ENCODE measurements around the gene ADK.
"Not testable (repeated sequence)": the region's sequence is repeated elsewhere in the genome, so short reads cannot be mapped to it uniquely, and the experiment has no call there.

Gene ADK

GRCh38 chr10:74135452-74135851, 15.6 kb upstream of the ADK start:
- Histone ChIP-seq H3K27ac (replicated peaks) (no peak overlapping the region), H3K27me3 (ENCODE audit: insufficient read depth, poor library complexity, severe bottlenecking) (no peaks in the 10 kb centered on the region), H3K4me3 (replicated peaks; ENCODE audit: insufficient read depth, low read length) (no peak overlapping the region)
- DNase-seq (ENCODE audit: low read depth in 1 of 2, low spot score in 1 of 2) = no peak
- TF ChIP-seq GABPA (IDR thresholded peaks at IDR 0.05; ENCODE audit: low read depth) (no peak), REST (IDR thresholded peaks at IDR 0.05; ENCODE audit: insufficient replicate concordance, low read depth) (no peak), POLR2AphosphoS5 (IDR thresholded peaks at IDR 0.05; ENCODE audit: low read depth) (no peak), CTCF (IDR thresholded peaks at IDR 0.05; ENCODE audit: insufficient read depth, low read length) (no peak), SPI1 (IDR thresholded peaks at IDR 0.05; ENCODE audit: borderline replicate concordance, low read depth) (no peak)

GRCh38 chr10:74137992-74138391, 13.0 kb upstream of the ADK start:
- H3K4me3 ChIP-seq (replicated peaks; ENCODE audit: insufficient read depth, low read length) = no peak overlapping the region
- DNase-seq (ENCODE audit: low read depth in 1 of 2, low spot score in 1 of 2) = no peak
- no peaks in the 10 kb centered on the region for H3K27me3 ChIP-seq (ENCODE audit: insufficient read depth, poor library complexity, severe bottlenecking)
- no peak overlapping the region for H3K27ac ChIP-seq (replicated peaks)
- TF ChIP-seq CTCF (IDR thresholded peaks at IDR 0.05; ENCODE audit: insufficient read depth, low read length) = no peak
- TF ChIP-seq REST (IDR thresholded peaks at IDR 0.05; ENCODE audit: insufficient replicate concordance, low read depth) = no peak
- TF ChIP-seq SPI1 (IDR thresholded peaks at IDR 0.05; ENCODE audit: borderline replicate concordance, low read depth) = no peak
- TF ChIP-seq GABPA (IDR thresholded peaks at IDR 0.05; ENCODE audit: low read depth) = no peak
- no peak for TF ChIP-seq POLR2AphosphoS5 (IDR thresholded peaks at IDR 0.05; ENCODE audit: low read depth)

GRCh38 chr10:74138596-74138995, 12.4 kb upstream of the ADK start:
- DNase-seq (ENCODE audit: low read depth in 1 of 2, low spot score in 1 of 2) = peak in 1 of 2 experiments; percentile 47
- not testable (repeated sequence) for H3K27ac ChIP-seq (replicated peaks); H3K4me3 ChIP-seq (replicated peaks; ENCODE audit: insufficient read depth, low read length); H3K27me3 ChIP-seq (ENCODE audit: insufficient read depth, poor library complexity, severe bottlenecking)

GRCh38 chr10:74139981-74140380, 11.0 kb upstream of the ADK start:
- H3K27me3 ChIP-seq (ENCODE audit: insufficient read depth, poor library complexity, severe bottlenecking) = no peaks in the 10 kb centered on the region
- TF ChIP-seq GABPA (IDR thresholded peaks at IDR 0.05; ENCODE audit: low read depth) (no peak), REST (IDR thresholded peaks at IDR 0.05; ENCODE audit: insufficient replicate concordance, low read depth) (no peak), CTCF (IDR thresholded peaks at IDR 0.05; ENCODE audit: insufficient read depth, low read length) (no peak), SPI1 (IDR thresholded peaks at IDR 0.05; ENCODE audit: borderline replicate concordance, low read depth) (no peak), POLR2AphosphoS5 (IDR thresholded peaks at IDR 0.05; ENCODE audit: low read depth) (no peak)
- H3K27ac ChIP-seq (replicated peaks) = no peak overlapping the region
- no peak for DNase-seq (ENCODE audit: low read depth in 1 of 2, low spot score in 1 of 2)
- H3K4me3 ChIP-seq (replicated peaks; ENCODE audit: insufficient read depth, low read length) = no peak overlapping the region

Measured in HL-60 (cell line).